HUES64 (cell line): ENCODE data around the gene GPT2.

Experiments
- H3K27ac ChIP-seq: 2 replicates; pipeline ENCODE4 v1.7.0; 2013; ENCODE audit warnings: low read depth, low read length, inconsistent platforms
- H3K27me3 ChIP-seq: 2 replicates; pipeline ENCODE4 v1.6.1; 2013; ENCODE audit warnings: mild to moderate bottlenecking, low read length; ENCODE audit not compliant: insufficient read depth
- H3K36me3 ChIP-seq: 2 replicates; pipeline ENCODE4 v1.6.1; 2013; ENCODE audit warnings: mild to moderate bottlenecking, low read length; ENCODE audit not compliant: insufficient read depth
- H3K4me1 ChIP-seq: 2 replicates; pipeline ENCODE4 v1.6.1; 2013; ENCODE audit warnings: mild to moderate bottlenecking, low read length, moderate library complexity; ENCODE audit not compliant: insufficient read depth
- H3K4me3 ChIP-seq: 2 replicates; pipeline ENCODE4 v1.5.1; 2013; ENCODE audit warnings: mild to moderate bottlenecking, low read length, moderate library complexity
- H3K9ac ChIP-seq: 2 replicates; pipeline ENCODE4 v1.6.1; 2013; ENCODE audit warnings: mild to moderate bottlenecking, low read depth, low read length
- H3K9me3 ChIP-seq: 2 replicates; pipeline ENCODE4 v1.6.1; 2013; ENCODE audit warnings: low read depth, low read length; ENCODE audit not compliant: insufficient read depth
- WGBS: fragments of 150-250, 120-280 bp; methylation state at CpG from one replicate; pipeline ENCODE4 v1.1.7; 2013; ENCODE audit warnings: missing lambda C conversion rate; 5-methylcytosine and 5-hydroxymethylcytosine counted together

The GPT2 gene

DNA sequence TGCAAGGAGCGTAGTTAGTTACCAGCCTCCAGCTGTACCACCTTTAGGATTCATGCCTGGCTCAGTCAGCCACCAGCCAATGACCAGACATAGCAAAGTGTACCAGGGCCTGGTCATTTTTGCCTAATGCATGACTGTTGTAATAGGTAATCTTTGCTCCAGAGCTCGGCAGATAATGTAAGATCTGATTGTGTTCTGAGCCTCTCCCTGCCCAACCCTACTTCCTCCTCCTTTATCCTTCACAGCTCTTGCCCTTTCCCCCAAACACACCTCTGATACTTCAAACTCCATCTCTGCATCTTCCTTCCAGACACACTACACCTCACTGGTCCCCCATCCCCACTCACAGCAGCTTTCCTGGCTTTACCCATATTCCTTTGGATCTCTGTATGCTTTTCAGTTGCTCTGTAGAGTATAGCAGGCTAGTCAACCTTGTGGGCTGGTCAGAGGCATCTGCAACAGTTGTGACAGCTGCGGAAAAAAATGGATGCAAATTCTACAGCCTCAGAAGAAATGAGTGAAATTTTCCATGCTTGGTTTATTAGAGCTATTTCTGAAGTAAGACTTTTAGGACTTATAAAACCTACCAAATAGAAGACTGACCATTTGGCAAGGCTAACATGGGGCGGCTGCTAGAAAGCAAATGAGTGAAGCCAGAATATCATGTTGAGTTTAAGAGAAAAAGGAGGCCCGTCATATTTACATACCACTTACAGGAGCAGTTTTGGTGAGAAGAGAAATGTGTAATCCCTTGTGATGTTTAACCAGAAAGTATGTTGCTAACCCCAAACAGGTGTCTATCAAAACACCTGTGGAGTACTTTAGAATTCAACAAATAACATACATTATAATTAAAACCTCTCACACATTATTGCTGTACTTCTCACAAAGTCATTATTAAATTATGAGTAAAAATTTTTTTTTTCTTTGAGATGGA, 33.3 kb upstream of the GPT2 start:
- Histone ChIP-seq H3K9ac (no peak overlapping the region), H3K4me1 (peaks cover 3% of the 10 kb centered on the region; the same call in 1 of the 2 replicates), H3K9me3 (no peaks in the 10 kb centered on the region), H3K36me3 (no peaks in the 10 kb centered on the region), H3K27me3 (no peaks in the 10 kb centered on the region), H3K4me3 (no peak overlapping the region), H3K27ac (no peak overlapping the region)
- WGBS = 95% methylated on average over 4 of the region's 5 CpGs

DNA sequence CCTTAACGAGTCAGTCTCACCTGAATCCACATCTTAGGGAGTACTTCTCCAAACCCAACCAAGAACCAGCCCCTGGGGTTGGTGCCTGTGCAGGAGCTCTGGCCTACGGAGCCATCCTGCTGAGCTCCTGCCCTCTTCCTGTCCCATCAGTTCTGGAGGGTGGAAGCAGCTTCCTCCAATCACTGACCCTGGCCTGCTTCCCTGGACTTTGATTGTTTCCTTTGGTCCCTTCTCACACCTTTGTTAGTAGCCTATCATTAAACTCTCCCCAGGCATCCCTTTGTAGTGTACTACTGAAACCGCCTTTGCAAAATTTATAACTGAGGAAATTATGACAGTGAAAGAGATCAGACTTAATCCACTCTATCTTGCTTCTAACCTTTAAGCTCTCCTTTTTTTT, 32.0 kb upstream of the GPT2 start:
- Histone ChIP-seq H3K27ac (no peak overlapping the region), H3K4me3 (no peak overlapping the region)
- 72% methylated on average over 3 of the region's 3 CpGs for WGBS

DNA sequence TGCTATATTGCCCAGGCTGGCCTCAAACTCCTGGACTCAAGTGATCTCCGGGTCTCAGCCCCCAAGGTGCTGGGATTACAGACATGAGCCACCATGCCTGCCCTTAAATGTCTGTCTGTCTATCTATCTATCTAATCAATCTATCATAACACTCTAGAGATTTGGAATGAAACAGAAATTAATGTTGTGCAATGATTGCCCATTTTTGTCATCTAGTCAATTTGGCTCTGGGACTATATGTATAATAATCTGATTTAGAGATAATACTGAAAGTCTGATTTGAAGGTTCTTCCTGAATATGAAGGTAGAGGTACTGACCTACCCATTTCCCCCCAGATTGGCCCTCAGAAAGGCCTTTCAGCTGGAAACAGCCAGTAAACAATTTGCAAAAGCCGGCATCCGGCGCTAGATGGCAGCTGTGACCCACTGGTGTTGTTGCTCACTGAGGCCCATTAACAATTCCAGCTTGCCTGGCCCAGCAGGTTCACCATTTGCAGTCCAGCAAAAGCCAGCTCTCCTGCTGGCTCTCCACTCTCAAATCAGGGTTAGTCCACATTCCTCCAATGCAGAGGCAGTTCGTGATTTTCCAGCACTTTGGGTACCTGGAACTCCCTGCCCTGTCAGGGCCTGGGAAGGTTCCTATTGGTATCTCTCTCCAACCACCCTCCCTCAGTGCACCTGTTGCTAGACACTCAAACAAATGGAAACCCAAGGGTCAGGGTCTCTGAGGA, 30.3 kb upstream of the GPT2 start:
- H3K4me3 ChIP-seq = no peak overlapping the region
- H3K27me3 ChIP-seq = no peaks in the 10 kb centered on the region
- H3K36me3 ChIP-seq = no peaks in the 10 kb centered on the region
- H3K4me1 ChIP-seq = peaks cover 5% of the 10 kb centered on the region
- H3K27ac ChIP-seq = no peak overlapping the region
- no peak overlapping the region for H3K9ac ChIP-seq
- no peaks in the 10 kb centered on the region for H3K9me3 ChIP-seq
- 16% methylated on average over 5 of the region's 5 CpGs for WGBS

More for the DNA sequence above, 32.0 kb upstream of the GPT2 start:
- Histone ChIP-seq H3K27me3 (no peaks in the 10 kb centered on the region), H3K9me3 (no peaks in the 10 kb centered on the region), H3K9ac (no peak overlapping the region), H3K4me1 (peaks cover 3% of the 10 kb centered on the region; the same call in 1 of the 2 replicates), H3K36me3 (no peaks in the 10 kb centered on the region)

DNA sequence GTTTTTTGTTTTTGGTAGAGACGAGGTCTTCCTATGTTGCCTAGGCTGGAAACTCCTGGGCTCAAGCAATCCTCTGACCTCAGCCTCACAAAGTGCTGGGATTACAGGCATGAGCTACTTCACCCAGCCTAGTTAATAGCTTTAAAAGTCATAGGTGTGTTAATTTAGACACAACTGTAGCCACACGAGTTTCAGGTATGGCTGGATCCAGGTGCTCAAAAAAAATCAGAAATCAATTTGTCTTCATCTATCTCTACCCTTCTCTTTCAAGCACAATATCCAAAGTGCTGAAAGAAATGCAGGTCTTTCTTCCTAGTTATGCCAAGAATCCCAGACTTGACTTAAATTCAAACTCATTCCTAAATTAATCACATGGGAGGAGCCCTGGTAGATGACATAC, 29.3 kb upstream of the GPT2 start:
- Histone ChIP-seq H3K27me3 (no peaks in the 10 kb centered on the region), H3K9me3 (no peaks in the 10 kb centered on the region), H3K4me1 (peaks cover 2% of the 10 kb centered on the region; the same call in 1 of the 2 replicates), H3K9ac (no peak overlapping the region), H3K27ac (no peak overlapping the region), H3K36me3 (no peaks in the 10 kb centered on the region), H3K4me3 (no peak overlapping the region)
- WGBS = 84% methylated on average over 2 of the region's 2 CpGs

DNA sequence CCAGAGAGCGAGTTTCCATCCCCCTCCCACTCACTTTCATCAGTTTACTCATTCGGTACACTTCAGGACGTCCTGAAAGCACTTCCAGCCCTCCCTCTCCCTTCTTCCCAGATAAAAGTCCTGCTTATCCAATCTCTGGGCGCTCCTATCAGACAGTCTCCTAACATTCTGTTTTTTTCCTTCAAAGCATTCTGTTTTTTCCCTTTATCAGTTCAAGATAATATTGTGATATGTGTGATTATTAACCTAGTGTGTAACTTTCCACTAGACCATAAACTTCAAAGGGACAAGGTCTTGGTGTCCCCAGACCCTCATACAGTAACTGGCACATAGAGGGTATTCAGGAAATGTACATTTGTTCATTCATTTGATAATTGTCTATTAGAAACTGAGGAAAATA, 28.8 kb upstream of the GPT2 start:
- H3K36me3 ChIP-seq = no peaks in the 10 kb centered on the region
- H3K4me1 ChIP-seq = peaks cover 2% of the 10 kb centered on the region; the same call in 1 of the 2 replicates
- no peaks in the 10 kb centered on the region for H3K9me3 ChIP-seq
- H3K27me3 ChIP-seq = no peaks in the 10 kb centered on the region
- H3K4me3 ChIP-seq = no peak overlapping the region
- WGBS = 79% methylated on average over 4 of the region's 4 CpGs
- H3K9ac ChIP-seq = no peak overlapping the region
- H3K27ac ChIP-seq = no peak overlapping the region

DNA sequence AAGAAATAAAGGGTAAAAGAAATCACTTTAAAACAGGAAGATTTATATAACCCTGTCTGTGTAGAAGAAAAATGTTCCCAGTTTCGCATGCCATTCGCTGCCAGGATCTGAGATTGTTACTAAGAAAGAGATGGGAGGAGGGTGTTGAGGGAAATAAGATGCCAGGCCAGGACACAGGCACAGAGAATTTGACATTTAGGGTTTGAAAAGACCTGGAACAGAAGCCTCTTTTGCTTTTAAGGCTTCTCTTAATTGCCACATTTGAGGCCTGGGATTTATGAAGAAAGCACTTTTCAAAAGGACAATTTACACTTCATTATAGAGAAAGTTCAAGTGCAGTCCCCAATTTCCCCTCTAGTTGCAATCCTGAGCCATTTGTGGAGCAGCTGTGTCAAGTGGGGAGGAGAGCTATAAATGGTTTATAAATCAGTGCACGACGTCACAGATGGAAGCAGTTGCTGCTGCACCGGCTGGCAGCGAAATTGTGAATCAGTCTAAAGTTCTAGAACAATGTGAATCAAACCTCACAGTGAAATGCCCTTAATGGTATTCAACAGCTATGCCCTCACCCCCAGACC, 26.7 kb upstream of the GPT2 start:
- Histone ChIP-seq H3K4me1 (peaks cover 2% of the 10 kb centered on the region; the same call in 1 of the 2 replicates), H3K27ac (no peak overlapping the region), H3K27me3 (no peaks in the 10 kb centered on the region), H3K36me3 (no peaks in the 10 kb centered on the region), H3K9ac (no peak overlapping the region), H3K9me3 (no peaks in the 10 kb centered on the region), H3K4me3 (no peak overlapping the region)
- WGBS = 81% methylated on average over 6 of the region's 6 CpGs

DNA sequence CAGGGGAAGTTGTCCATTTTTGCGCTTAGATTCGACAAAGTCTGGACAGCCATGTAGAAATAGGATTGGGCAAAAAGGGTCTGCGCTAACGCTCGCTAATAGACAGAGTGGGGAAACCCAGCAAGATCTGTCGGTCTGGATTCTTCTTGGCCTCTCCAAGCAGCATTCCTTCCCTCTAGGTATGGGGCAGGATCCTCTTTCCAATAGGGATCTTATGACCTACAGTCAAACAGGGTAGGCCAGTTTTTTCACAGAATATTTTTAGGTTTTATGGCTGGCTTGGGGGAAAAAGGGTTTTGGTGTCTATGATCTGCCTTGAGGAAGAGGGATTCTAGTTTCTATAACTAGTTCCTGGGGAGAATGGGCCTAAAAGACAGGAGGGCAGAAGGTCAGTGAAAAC, 26.0 kb upstream of the GPT2 start:
- Histone ChIP-seq H3K9ac (no peak overlapping the region), H3K27me3 (no peaks in the 10 kb centered on the region), H3K27ac (no peak overlapping the region), H3K9me3 (no peaks in the 10 kb centered on the region), H3K36me3 (no peaks in the 10 kb centered on the region), H3K4me3 (no peak overlapping the region), H3K4me1 (peaks cover 5% of the 10 kb centered on the region; the same call in 1 of the 2 replicates)
- 95% methylated on average over 6 of the region's 6 CpGs for WGBS

DNA sequence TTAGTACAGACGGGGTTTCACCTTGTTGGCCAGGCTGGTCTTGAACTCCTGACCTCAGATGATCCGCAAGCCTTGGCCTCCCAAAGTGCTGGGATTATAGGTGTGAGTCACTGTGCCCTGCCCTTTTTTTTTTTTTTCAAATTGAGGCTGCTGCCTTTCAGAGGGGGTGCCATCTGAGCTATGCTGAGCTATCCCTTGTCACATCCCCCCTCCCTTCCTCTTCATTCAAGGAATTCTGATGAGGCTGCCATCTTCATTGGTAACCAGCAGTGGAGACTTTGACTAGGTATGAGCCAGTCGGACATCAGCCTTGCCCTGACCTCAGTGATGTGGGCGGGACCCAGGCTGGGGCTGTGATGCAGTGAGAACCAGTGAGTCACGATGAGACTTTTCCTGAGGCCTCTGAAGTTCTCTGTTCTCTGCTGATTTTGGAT, 24.4 kb upstream of the GPT2 start:
- no peak overlapping the region for H3K27ac ChIP-seq

DNA sequence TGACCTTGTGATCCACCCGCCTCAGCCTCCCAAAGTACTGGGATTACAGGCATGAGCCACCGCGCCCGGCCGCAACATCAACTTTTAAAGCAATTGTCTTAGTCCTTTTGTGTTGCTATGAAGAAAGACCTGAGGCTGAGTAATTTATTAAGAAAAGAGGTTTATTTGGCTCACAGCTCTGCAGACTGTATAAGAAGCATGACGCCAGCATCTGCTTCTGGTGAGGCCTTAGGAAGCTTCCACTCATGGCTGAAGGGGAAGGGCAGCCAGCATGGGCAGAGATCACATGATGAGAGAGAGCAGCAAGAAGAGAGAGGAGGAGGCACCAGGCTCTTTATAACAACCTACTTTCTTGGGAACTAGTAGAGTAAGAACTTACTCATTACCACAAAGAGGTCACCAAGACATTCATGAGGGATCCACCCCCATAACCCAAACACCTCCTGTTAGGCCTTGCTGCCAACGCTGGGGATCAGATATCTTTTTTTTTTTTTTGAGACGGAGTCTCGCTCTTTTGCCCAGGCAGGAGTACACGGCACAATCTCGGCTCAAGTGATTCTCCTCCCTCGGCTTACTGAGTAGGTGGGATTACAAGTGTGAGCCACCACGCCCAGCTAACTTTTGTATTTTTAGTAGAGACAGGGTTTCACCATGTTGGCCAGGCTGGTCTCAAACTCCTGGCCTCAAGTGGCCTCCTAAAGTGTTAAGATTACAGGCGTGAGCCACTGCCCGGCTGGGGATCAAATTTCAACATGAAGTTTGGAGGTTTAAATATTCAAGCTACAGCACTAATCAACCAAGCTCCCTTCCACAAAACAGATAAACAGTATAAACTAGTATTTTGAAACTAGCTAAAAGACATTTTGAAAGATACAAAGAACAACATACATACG, 21.4 kb upstream of the GPT2 start:
- Histone ChIP-seq H3K27ac (no peak overlapping the region), H3K36me3 (no peaks in the 10 kb centered on the region), H3K4me1 (peaks cover 4% of the 10 kb centered on the region; the same call in 1 of the 2 replicates), H3K27me3 (no peaks in the 10 kb centered on the region), H3K9me3 (no peaks in the 10 kb centered on the region), H3K9ac (no peak overlapping the region), H3K4me3 (no peak overlapping the region)
- 91% methylated on average over 15 of the region's 16 CpGs for WGBS

More for the DNA sequence above, 24.4 kb upstream of the GPT2 start:
- Histone ChIP-seq H3K27me3 (no peaks in the 10 kb centered on the region), H3K4me3 (no peak overlapping the region), H3K36me3 (no peaks in the 10 kb centered on the region), H3K9me3 (no peaks in the 10 kb centered on the region), H3K9ac (no peak overlapping the region), H3K4me1 (peaks cover 6% of the 10 kb centered on the region; the same call in 1 of the 2 replicates)
- 84% methylated on average over 5 of the region's 5 CpGs for WGBS

DNA sequence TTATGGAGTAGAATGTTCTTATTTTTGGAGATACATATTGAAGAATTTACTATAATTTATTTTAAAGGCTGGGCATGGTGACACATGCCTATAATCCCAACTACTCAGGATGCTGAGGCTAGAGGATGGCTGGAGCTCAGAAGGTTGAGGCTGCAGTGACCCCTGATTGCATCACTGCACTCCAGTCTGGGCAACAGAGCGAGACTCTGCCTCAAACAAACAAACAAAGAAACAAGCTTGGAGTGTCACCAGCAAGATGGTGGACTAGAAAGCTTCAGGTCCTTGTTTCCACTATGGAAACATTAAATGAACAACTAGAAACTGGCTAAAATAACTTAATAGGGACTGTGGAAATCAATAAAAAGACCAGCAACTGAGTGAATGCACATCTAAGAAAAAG, 17.9 kb upstream of the GPT2 start:
- H3K9me3 ChIP-seq = no peaks in the 10 kb centered on the region
- H3K36me3 ChIP-seq = no peaks in the 10 kb centered on the region
- 94% methylated on average over 1 of the region's 1 CpG for WGBS
- no peak overlapping the region for H3K4me3 ChIP-seq
- H3K4me1 ChIP-seq = peaks cover 4% of the 10 kb centered on the region; the same call in 1 of the 2 replicates
- H3K27me3 ChIP-seq = no peaks in the 10 kb centered on the region
- H3K27ac ChIP-seq = no peak overlapping the region
- H3K9ac ChIP-seq = no peak overlapping the region
